SK-N-SH (cell line): ENCODE data around the gene PDE9A.
"Not testable (repeated sequence)": the region's sequence is repeated elsewhere in the genome, so short reads cannot be mapped to it uniquely, and the experiment has no call there.

ENCODE experiments used
- CTCF ChIP-seq: fragments of 200-600 bp; sonication (generic); IDR thresholded peaks from 2 replicates; pipeline ENCODE4 v1.6.1; 2017; ENCODE audit warnings: antibody characterized with exemption, mild to moderate bottlenecking, moderate library complexity
- EZH2phosphoT487 ChIP-seq: fragments of 200-600 bp; sonication (generic); IDR thresholded peaks from 2 replicates; pipeline ENCODE4 v1.6.1; 2017; ENCODE audit warnings: low read depth, mixed run types, mild to moderate bottlenecking, antibody characterized with exemption, moderate library complexity, borderline replicate concordance
- POLR2AphosphoS5 ChIP-seq: IDR thresholded peaks from 2 replicates; pipeline ENCODE4 v1.6.1; 2012; ENCODE audit warnings: low read depth, low read length
- RAD21 ChIP-seq: IDR thresholded peaks from 2 replicates; pipeline ENCODE4 v1.6.1; 2012; ENCODE audit warnings: mild to moderate bottlenecking, low read length
- RXRA ChIP-seq: IDR thresholded peaks from 2 replicates; pipeline ENCODE4 v1.4.0; 2012; ENCODE audit warnings: low read depth, mild to moderate bottlenecking, borderline replicate concordance
- TEAD4 ChIP-seq: IDR thresholded peaks from 2 replicates; pipeline ENCODE4 v1.4.0; 2012; ENCODE audit warnings: mild to moderate bottlenecking, borderline replicate concordance; ENCODE audit not compliant: insufficient read depth

DNA sequence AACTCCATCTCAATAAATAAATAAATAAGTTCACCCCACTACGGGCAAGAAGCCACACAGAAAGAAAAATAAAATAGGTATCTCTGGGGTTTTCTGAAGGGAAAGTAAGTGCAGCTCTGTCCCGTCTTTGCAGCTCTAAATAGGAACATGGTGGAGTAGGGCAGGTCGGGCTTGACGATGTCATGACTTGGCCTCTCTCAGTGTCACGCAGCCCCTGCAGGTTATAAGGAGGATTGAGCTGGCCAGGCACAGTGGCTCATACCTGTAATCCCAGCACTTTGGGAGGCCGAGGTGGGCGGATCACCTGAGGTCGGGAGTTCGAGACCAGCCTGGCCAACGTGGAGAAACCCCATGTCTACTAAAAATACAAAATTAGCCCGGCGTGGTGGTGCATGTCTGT is 67.1 kb downstream of the PDE9A start:
- TF ChIP-seq RAD21, CTCF, RXRA, TEAD4, POLR2AphosphoS5, EZH2phosphoT487: not testable (repeated sequence)
